Tibial nerve (tissue), 4 donors: ENCODE results near the gene PROSER2. TPM values are rescaled to one million over a fixed set of nuclear protein-coding genes. Genes with fewer than 3 reads are reported as not detected.

Experiments
- DNase-seq, 2 donors: peaks; one replicate each; pipeline ENCODE4 v3.0.0-alpha.2; 2019; ENCODE audit warnings: low spot score in 2 of 2
- H3K27ac ChIP-seq, 4 donors: fragments of 200-600 bp; sonication (generic) in 3 of 4; one replicate each; pipeline ENCODE4 v1.5.1; 2017 to 2019; ENCODE audit warnings: mild to moderate bottlenecking in 1 of 4
- H3K27me3 ChIP-seq, 2 donors: fragments of 200-600 bp; sonication (generic) in 1 of 2; one replicate each; pipeline versions ENCODE4 v1.5.1 to v1.6.0; 2017 to 2019
- H3K36me3 ChIP-seq, 3 donors: fragments of 200-600 bp; sonication (generic); one replicate each; pipeline ENCODE4 v1.5.1; 2018 to 2019
- H3K4me1 ChIP-seq, 4 donors: fragments of 200-600 bp; sonication (generic) in 3 of 4; one replicate each; pipeline ENCODE4 v1.5.1; 2017 to 2019
- H3K4me3 ChIP-seq, 4 donors: fragments of 200-600 bp; sonication (generic) in 3 of 4; one replicate each; pipeline ENCODE4 v1.5.1; 2017 to 2019; ENCODE audit warnings: mild to moderate bottlenecking in 1 of 4, moderate library complexity in 1 of 4
- H3K9me3 ChIP-seq, 4 donors: fragments of 200-600 bp; sonication (generic) in 3 of 4; one replicate each; pipeline ENCODE4 v1.5.1; 2017 to 2019
- EP300 ChIP-seq, 2 donors: sonication (generic); formaldehyde crosslinking; IDR thresholded peaks; one replicate each; pipeline ENCODE4 v1.6.1; 2017; ENCODE audit warnings: antibody characterized with exemption in 2 of 2, mild to moderate bottlenecking in 1 of 2
- POLR2A ChIP-seq, 2 donors: fragments of 450-650 bp; IDR thresholded peaks; one replicate each; pipeline ENCODE4 v1.6.1; 2017; ENCODE audit warnings: antibody characterized with exemption in 2 of 2, mild to moderate bottlenecking in 2 of 2, moderate library complexity in 2 of 2
- WGBS, 2 donors: methylation state at CpG; one replicate each; pipeline ENCODE4 v1.1.5; 2018; 5-methylcytosine and 5-hydroxymethylcytosine counted together
- total RNA-seq, 4 donors: library from RNA; depleted of rRNA; stranded (reverse); fragments of >200 nt; gene quantifications; one replicate each; pipeline ENCODE4 v1.1.0, GENCODE V29; 2016
- TF ChIP-seq, protein P1 (sequence below), 5 experiments: fragments of 200-600 bp in 3 of 5; fragments of 450-650 bp in 2 of 5; sonication (generic) in 3 of 5; IDR thresholded peaks; one replicate each; pipeline ENCODE4 v1.5.1; 2016 to 2019; ENCODE audit warnings: antibody characterized with exemption in 5 of 5, mild to moderate bottlenecking in 3 of 5, moderate library complexity in 2 of 5

The PROSER2 gene
- total RNA-seq, 4 donors from 2014 or later = 71.1 to 98.4 (median 75.6) TPM

DNA sequence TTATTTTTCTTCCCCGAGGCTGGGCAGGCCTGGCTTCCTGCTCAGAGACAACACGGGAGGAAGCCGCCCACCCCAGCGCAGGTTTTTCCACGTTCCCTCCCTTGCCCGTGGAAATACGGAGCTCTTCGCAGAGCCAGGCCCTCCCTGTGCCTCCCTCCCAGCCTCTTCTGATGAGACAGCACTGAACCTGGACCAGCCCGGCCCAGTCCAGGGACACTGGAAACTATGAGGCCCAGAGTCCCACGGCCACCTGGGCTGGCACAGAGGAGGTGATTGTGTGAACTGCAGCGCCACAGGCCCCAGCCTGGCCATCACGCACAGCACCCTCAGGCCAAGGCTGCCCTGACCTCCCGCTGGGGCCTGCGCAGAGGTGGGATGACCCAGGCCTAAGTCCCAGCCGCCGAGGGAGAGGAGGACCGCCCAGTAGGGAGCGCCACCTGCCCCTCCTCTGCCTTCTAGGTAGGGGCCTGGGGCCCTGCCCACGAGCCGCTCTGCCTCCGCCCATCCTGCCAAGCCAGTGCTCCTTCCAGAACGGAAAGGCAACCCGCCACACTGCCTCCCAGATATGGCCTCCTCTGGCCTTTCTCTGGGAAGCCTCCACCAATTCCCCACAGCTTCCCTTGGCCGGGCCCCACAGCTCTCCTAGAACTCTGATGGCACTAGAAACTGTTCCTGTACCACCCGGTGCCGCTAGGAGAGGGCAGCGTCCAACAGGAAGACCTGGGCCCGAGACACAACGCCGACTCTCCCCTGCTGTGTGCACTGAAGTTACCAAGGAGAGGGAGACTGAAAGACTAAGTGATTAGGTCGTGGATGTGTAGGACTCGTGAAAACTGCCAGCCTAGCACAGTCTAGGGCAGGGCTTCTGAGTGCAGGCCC is 57.2 kb downstream of the PROSER2 start:
- WGBS, 2 donors = 84 to 91% methylated on average over 27 to 31 of the region's 32 CpGs
- Histone ChIP-seq H3K9me3 (no peaks in the 10 kb centered on the region), H3K27me3 (no peaks in the 10 kb centered on the region), H3K4me3 (no peak overlapping the region), H3K4me1 (peaks cover 0 to 35% (median 10%) of the 10 kb centered on the region in 4 donors), H3K36me3 (no peaks in the 10 kb centered on the region), H3K27ac (peak overlapping the region in 2 of 4 donors; percentile 8 to 13)
- TF ChIP-seq POLR2A (IDR thresholded peaks at IDR 0.05) (no peak), EP300 (IDR thresholded peaks at IDR 0.05) (no peak)
- TF ChIP-seq, protein P1, sequence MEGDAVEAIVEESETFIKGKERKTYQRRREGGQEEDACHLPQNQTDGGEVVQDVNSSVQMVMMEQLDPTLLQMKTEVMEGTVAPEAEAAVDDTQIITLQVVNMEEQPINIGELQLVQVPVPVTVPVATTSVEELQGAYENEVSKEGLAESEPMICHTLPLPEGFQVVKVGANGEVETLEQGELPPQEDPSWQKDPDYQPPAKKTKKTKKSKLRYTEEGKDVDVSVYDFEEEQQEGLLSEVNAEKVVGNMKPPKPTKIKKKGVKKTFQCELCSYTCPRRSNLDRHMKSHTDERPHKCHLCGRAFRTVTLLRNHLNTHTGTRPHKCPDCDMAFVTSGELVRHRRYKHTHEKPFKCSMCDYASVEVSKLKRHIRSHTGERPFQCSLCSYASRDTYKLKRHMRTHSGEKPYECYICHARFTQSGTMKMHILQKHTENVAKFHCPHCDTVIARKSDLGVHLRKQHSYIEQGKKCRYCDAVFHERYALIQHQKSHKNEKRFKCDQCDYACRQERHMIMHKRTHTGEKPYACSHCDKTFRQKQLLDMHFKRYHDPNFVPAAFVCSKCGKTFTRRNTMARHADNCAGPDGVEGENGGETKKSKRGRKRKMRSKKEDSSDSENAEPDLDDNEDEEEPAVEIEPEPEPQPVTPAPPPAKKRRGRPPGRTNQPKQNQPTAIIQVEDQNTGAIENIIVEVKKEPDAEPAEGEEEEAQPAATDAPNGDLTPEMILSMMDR (IDR thresholded peaks at IDR 0.05) = no peak
- no peak for DNase-seq

DNA sequence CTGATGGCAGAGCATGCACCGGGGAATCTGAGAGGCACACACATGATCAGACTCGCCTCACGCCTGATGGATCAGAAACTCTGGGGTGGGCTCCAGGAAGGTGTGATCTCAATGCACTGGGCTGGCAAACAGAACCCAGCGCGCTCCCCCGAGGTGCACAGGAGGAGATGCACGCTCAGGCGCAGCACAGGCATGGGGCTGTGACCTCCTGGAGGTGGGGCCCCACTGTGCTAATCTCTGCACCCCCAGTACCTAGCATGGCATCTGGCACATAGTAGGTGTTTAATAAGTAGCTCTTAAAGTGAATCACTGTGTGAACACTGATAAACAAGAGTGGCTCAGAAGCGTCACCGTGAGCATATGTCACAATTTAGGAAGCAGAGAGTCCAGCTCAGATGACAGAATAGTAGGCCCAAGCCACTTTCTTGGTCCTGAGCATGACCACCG is 57.9 kb downstream of the PROSER2 start:
- WGBS, 2 donors = 84 to 89% methylated on average over 9 to 10 of the region's 11 CpGs
- no peak for DNase-seq
- Histone ChIP-seq H3K4me3 (no peak overlapping the region), H3K27ac (no peak overlapping the region), H3K9me3 (no peaks in the 10 kb centered on the region), H3K27me3 (no peaks in the 10 kb centered on the region), H3K4me1 (peaks cover 0 to 30% (median 4%) of the 10 kb centered on the region in 4 donors), H3K36me3 (no peaks in the 10 kb centered on the region)
- TF ChIP-seq POLR2A (IDR thresholded peaks at IDR 0.05) (no peak), EP300 (IDR thresholded peaks at IDR 0.05) (no peak)
- TF ChIP-seq, protein P1 (IDR thresholded peaks at IDR 0.05) = no peak

DNA sequence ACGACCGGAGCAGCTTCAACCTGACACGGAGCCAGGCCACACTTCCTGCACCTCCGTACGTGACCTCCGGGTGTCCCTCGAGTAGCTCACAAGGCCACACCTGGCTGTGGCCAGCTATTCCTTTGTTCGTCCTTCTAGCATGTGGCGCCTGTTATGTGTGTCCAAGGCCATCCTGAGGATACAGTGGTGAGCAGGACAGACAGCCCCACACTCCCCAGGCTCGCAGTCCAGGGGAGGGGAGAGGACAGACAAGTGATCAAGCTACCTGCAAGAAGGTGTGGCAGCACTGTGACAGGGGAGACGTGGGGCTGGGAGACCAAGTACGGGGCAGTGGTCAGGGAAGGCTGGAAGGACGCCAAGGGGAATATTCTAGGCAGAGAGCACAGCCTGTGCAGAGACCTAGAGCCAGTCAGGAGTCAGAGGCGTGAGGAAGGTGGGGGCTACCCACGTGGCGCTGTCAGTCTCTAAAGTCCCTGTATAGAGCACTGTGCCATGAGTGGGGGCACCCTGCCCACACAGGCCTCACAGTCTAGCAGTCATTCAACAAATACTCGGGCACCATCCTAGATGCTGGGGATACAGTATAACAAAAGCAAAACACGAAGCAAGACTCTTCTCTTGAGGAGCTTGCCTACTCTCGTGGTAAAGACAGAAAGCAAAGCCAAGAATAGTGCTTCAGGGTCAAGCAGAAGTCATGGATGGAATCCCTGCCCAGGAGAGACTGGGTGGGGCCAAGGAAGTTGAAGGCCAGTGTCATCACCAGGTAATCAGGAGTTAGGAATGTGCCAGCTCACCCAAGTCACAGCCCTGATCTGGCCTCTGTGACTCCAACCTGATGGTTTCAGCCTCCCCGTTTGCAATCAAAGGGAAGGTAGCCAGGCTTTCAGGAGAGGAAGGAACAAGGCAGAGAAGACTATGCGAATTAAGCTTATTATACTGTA is 58.6 kb downstream of the PROSER2 start:
- H3K4me3 ChIP-seq = no peak overlapping the region
- no peak for DNase-seq
- TF ChIP-seq EP300 (IDR thresholded peaks at IDR 0.05) (no peak), POLR2A (IDR thresholded peaks at IDR 0.05) (no peak)
- TF ChIP-seq, protein P1 (IDR thresholded peaks at IDR 0.05) = no peak
- peak overlapping the region in 1 of 4 donors; percentile 20 for H3K27ac ChIP-seq
- no peaks in the 10 kb centered on the region for H3K36me3 ChIP-seq
- H3K27me3 ChIP-seq = no peaks in the 10 kb centered on the region
- 85 to 86% methylated on average over 21 of the region's 21 CpGs for whole genome bisulfite sequencing, 2 donors
- H3K9me3 ChIP-seq = no peaks in the 10 kb centered on the region
- peaks cover 0 to 30% (median 0%) of the 10 kb centered on the region in 4 donors for H3K4me1 ChIP-seq

DNA sequence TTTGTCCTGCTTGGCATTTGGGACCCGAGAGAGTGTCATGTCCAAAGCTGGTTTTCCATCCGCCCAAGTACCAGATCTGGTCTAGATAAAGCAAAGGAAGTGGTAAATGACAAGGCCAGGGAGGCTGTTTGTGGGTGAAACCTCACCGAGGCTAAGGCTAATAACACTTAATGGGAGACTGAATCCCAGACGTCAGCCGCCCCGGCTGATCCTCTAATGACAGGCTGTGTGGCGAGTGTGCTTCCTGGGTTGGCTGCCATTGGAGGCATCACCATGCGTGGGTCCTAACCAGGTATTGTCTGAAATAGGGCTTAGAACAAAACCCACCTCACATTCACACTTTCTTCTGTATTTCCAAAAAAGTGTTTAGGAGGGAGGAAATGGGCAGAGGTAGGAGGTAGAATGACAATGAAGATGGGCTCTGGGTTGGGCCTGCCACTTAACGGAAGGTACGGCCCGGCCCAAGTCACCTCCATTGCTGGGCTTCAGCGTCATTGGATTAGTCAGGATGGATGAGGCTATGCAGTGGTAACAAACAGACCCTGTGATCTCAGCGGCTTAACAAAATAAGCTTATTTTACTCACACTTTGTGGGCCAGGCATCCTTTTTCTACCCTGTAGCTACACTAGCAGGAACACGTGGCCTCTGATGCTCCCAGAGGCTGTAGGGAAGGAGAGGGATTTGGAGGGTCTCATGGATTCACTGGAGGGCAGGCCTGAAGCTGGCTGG is 59.7 kb downstream of the PROSER2 start:
- Histone ChIP-seq H3K27ac (no peak overlapping the region), H3K9me3 (no peaks in the 10 kb centered on the region), H3K36me3 (no peaks in the 10 kb centered on the region), H3K27me3 (no peaks in the 10 kb centered on the region), H3K4me3 (no peak overlapping the region), H3K4me1 (peaks cover 0 to 20% (median 0%) of the 10 kb centered on the region in 4 donors)
- WGBS, 2 donors = 81 to 83% methylated on average over 14 of the region's 14 CpGs
- TF ChIP-seq EP300 (IDR thresholded peaks at IDR 0.05) = no peak
- TF ChIP-seq, protein P1 (IDR thresholded peaks at IDR 0.05) = no peak
- no peak for TF ChIP-seq POLR2A (IDR thresholded peaks at IDR 0.05)
- no peak for DNase-seq
